ENCODE results near the gene ZBTB20. TPM values are rescaled to one million over a fixed set of nuclear protein-coding genes. Genes with fewer than 3 reads are reported as not detected.

The ZBTB20 gene
- total RNA-seq, 1 donor from 2014 or later, result 66.4 TPM

DNA sequence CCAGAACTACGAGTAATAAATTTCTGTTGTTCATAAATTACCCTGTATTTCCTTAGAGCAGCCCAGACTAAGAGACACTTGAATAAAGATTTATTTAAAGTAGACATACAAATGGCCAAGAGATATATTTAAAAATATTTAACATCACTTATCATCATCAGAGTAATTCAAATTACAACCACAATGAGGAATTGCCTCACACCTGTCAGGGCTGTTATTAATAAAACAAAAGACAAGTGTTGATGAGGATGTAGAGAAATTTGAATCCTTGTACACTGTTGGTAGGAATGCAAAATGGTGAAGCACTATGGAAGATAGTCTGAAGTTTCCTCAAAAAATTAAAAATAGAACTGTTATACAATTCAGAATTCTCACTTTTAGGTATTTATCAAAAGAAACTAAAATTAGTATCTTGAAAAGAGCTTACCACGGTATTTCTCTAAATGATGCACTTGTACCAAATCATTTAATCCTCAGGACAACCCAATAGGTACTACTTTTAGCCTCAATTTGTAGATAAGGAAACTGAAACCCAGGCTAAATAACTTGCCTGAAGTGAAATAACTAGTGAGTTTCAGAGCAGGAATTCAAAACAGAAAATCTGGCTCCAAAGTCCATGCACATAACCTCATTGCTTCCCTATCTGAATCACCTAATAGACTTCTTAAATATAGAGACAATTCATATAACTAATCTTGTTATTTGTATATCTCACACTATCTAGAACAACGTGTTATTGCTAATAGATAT lies 69.4 kb downstream of the ZBTB20 start:
- no peaks in the 10 kb centered on the region for H3K36me3 ChIP-seq
- ATAC-seq, result no peak
- TF ChIP-seq CTCF (IDR thresholded peaks at IDR 0.05), result no peak

DNA sequence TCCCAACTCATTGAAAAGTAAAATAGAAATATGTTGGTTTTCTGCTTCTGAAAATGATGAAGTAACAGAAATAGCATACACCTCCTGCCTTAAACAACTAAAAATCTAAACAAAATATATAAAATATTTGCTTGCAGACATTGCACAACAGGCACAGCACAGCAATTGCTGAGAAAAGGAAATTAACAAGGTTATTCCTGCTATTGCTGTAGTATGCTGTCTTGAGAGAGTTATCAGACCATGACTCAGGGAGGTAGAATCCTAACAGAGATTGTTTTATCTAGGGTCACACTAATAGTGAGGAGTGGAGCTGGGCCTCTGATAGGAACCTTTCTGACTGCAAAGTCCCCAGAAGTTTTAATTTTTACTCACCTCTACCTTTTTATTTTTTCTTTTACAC lies 72.6 kb downstream of the ZBTB20 start:
- no peak overlapping the region for H3K27ac ChIP-seq
- no peak for TF ChIP-seq CTCF (IDR thresholded peaks at IDR 0.05)
- H3K27me3 ChIP-seq (ENCODE audit: low read depth), result no peaks in the 10 kb centered on the region
- H3K4me3 ChIP-seq, result no peak overlapping the region
- no peaks in the 10 kb centered on the region for H3K36me3 ChIP-seq
- no peaks in the 10 kb centered on the region for H3K4me1 ChIP-seq
- intact Hi-C loops (cut with DNase I), result no loop called here
- no peak for DNase-seq
- ATAC-seq, result no peak
- no peaks in the 10 kb centered on the region for H3K9me3 ChIP-seq

More for the DNA sequence above, 69.4 kb downstream of the ZBTB20 start:
- H3K27ac ChIP-seq, result no peak overlapping the region
- H3K9me3 ChIP-seq, result no peaks in the 10 kb centered on the region
- H3K4me3 ChIP-seq, result no peak overlapping the region
- DNase-seq, result no peak
- H3K27me3 ChIP-seq (ENCODE audit: low read depth), result no peaks in the 10 kb centered on the region
- intact Hi-C loops (cut with DNase I), result no loop called here
- H3K4me1 ChIP-seq, result no peaks in the 10 kb centered on the region

DNA sequence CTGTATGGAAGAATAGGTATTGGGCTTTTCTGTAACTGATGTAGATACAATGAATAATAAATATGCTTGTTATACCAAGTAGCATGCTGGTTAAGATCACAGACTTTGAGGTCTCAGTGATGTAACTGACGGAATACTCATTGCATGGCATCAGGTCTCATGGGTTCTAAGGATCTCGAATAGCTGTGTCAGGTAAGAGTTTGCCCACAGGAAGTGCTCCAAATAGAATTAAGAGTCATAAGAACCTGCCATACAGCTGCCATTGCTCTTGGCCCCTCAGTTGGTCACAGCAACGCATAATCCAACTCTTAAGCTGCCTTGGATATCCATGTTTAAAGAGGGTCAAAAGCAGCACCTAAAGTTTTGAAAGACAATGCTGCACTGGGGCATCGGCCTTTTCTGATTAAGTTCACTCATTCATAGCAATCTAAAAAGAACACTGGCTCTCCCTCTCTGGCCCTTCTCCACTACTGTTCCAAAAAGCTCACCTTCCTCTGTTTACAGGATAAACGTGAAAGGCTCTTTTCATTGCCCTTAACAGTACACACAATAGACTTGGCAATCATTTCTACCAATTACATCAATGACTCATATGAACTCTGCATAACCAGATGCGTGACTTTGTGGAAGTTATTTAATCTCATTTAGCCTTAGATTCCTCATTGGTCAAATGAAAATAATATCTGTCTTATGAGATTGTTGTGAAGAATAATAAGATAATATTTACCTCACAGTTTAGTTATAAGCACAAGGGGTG lies 74.6 kb downstream of the ZBTB20 start:
- no peak for ATAC-seq
- no peak overlapping the region for H3K4me3 ChIP-seq
- H3K36me3 ChIP-seq, result no peaks in the 10 kb centered on the region
- intact Hi-C loops (cut with DNase I), result no loop called here
- H3K9me3 ChIP-seq, result no peaks in the 10 kb centered on the region
- no peak for DNase-seq
- no peaks in the 10 kb centered on the region for H3K27me3 ChIP-seq (ENCODE audit: low read depth)
- no peaks in the 10 kb centered on the region for H3K4me1 ChIP-seq
- no peak for TF ChIP-seq CTCF (IDR thresholded peaks at IDR 0.05)
- H3K27ac ChIP-seq, result no peak overlapping the region

- DNase-seq, result no peak
- intact Hi-C loops (cut with DNase I), result no loop called here
- H3K9me3 ChIP-seq, result no peaks in the 10 kb centered on the region
- no peak overlapping the region for H3K27ac ChIP-seq
- TF ChIP-seq CTCF (IDR thresholded peaks at IDR 0.05), result no peak
- no peak for ATAC-seq
- no peaks in the 10 kb centered on the region for H3K4me1 ChIP-seq
- H3K36me3 ChIP-seq, result no peaks in the 10 kb centered on the region
- H3K27me3 ChIP-seq (ENCODE audit: low read depth), result no peaks in the 10 kb centered on the region
- H3K4me3 ChIP-seq, result no peak overlapping the region
These were observed 75.5 kb downstream of the ZBTB20 start for GRCh38 chr3:115071601-115072000.

DNA sequence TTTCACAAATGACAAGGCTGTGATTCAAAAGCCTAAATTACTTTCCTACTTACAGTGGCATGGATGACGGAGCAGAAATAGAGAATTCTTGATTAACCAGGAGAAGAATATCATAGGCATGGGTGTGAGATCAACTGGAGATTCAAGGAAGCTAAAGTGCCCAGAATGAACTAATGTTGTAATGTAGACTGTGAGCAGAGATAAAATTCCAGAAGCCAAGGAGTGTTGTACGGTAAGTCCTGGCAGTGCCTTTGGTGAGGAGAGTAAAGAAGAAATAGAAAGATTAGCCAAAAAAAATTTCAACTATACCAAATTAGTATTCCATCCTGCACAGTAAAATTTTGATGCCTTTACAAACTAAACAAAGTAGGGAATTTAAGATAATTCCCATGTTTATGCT lies 75.9 kb downstream of the ZBTB20 start:
- no peak overlapping the region for H3K4me3 ChIP-seq
- H3K27me3 ChIP-seq (ENCODE audit: low read depth), result no peaks in the 10 kb centered on the region
- H3K9me3 ChIP-seq, result no peaks in the 10 kb centered on the region
- no peak overlapping the region for H3K27ac ChIP-seq
- no peak for TF ChIP-seq CTCF (IDR thresholded peaks at IDR 0.05)
- ATAC-seq (no peak), DNase-seq (no peak)
- H3K36me3 ChIP-seq, result no peaks in the 10 kb centered on the region
- no peaks in the 10 kb centered on the region for H3K4me1 ChIP-seq
- intact Hi-C loops (cut with DNase I), result no loop called here
